B cell (primary cell): ENCODE results near the gene LRRC42. TPM values are rescaled to one million over a fixed set of nuclear protein-coding genes. Genes with fewer than 3 reads are reported as not detected.

Experiments used
- ATAC-seq: fragments of 200-7000 bp; cut with Tn5 transposase; one replicate; pipeline ENCODE4 v1.10.0; 2021; ENCODE audit warnings: low read depth, mild to moderate bottlenecking, moderate number of reproducible peaks, moderate library complexity
- CTCF ChIA-PET: fragments of 350-600 bp; sonication (Branson Sonifier 250); formaldehyde crosslinking; loops from one replicate; lab custom pipeline; 2021; ENCODE audit warnings: antibody characterized with exemption, inconsistent platforms; lab: Charles Lee
- POLR2A ChIA-PET: fragments of 350-600 bp; sonication (Branson Sonifier 250); formaldehyde crosslinking; loops from one replicate; lab custom pipeline; 2021; ENCODE audit warnings: antibody characterized with exemption; lab: Charles Lee
- DNase-seq: peaks from one replicate; pipeline ENCODE4 v3.0.0; 2013
- H2AFZ ChIP-seq: 2 replicates; pipeline ENCODE4 v1.6.1; 2012; ENCODE audit warnings: mild to moderate bottlenecking, low read depth, low read length; ENCODE audit not compliant: insufficient read depth, poor library complexity, severe bottlenecking
- H3K27ac ChIP-seq, 2 donors: 1 replicate in 1 of 2; 2 replicates in 1 of 2; pipeline ENCODE4 v1.5.1; 2012 to 2013; ENCODE audit warnings: low read length in 2 of 2, mild to moderate bottlenecking in 2 of 2, moderate library complexity in 1 of 2
- H3K27me3 ChIP-seq, 4 experiments: fragments of 200-600 bp in 1 of 4; sonication (generic) in 1 of 4; replicated peaks in 1 of 4; 1 replicate in 2 of 4; 2 replicates in 2 of 4; pipeline versions ENCODE4 v1.6.1 to v1.7.0; 2013 to 2016; ENCODE audit warnings: low read length in 3 of 4, mild to moderate bottlenecking in 2 of 4, mixed read lengths in 1 of 4, moderate library complexity in 1 of 4; ENCODE audit not compliant: insufficient read depth in 4 of 4, control insufficient read depth in 3 of 4; ENCODE audit errors: control extremely low read depth in 1 of 4
- H3K36me3 ChIP-seq, 2 experiments: replicated peaks in 1 of 2; 1 replicate in 1 of 2; 2 replicates in 1 of 2; pipeline versions ENCODE4 v1.6.1 to v1.7.1; 2013; ENCODE audit warnings: low read length in 1 of 2; ENCODE audit not compliant: insufficient read depth in 2 of 2, control insufficient read depth in 1 of 2; ENCODE audit errors: control extremely low read depth in 1 of 2, extremely low read depth in 1 of 2
- H3K4me1 ChIP-seq, 2 donors: fragments of 200-600 bp in 1 of 2; sonication (generic) in 1 of 2; 1 replicate in 1 of 2; 2 replicates in 1 of 2; pipeline versions ENCODE4 v1.5.1 to v1.6.1; 2013 to 2017; ENCODE audit warnings: low read length in 2 of 2; ENCODE audit not compliant: control insufficient read depth in 2 of 2, insufficient read depth in 2 of 2
- H3K4me2 ChIP-seq: replicated peaks from 2 replicates; pipeline ENCODE3; 2012; ENCODE audit warnings: mild to moderate bottlenecking, low read depth, low read length; ENCODE audit not compliant: poor library complexity, severe bottlenecking
- H3K4me3 ChIP-seq, 5 experiments: fragments of 200-600 bp in 1 of 5; sonication (generic) in 1 of 5; 1 replicate in 3 of 5; 2 replicates in 2 of 5; pipeline versions ENCODE4 v1.5.1 to v1.7.0; 2011 to 2016; ENCODE audit warnings: low read length in 4 of 5, mild to moderate bottlenecking in 4 of 5, low read depth in 2 of 5, control low read depth in 1 of 5, moderate library complexity in 1 of 5; ENCODE audit not compliant: insufficient read depth in 1 of 5; ENCODE audit errors: control extremely low read depth in 1 of 5, extremely low read depth in 1 of 5
- H3K79me2 ChIP-seq: fragments of 200-600 bp; sonication (generic); one replicate; pipeline ENCODE4 v1.6.0; 2016; ENCODE audit warnings: low read length; ENCODE audit not compliant: control insufficient read depth, insufficient read depth
- H3K9ac ChIP-seq: fragments of 200-600 bp; sonication (generic); 2 replicates; pipeline ENCODE4 v1.6.1; 2017; ENCODE audit warnings: mild to moderate bottlenecking, low read length, moderate library complexity
- H3K9me3 ChIP-seq, 3 donors: one replicate each; pipeline versions ENCODE4 v1.6.1 to v1.7.1; 2013; ENCODE audit warnings: low read length in 2 of 3; ENCODE audit not compliant: control insufficient read depth in 2 of 3, insufficient read depth in 1 of 3; ENCODE audit errors: control extremely low read depth in 1 of 3
- H4K20me1 ChIP-seq: 2 replicates; pipeline ENCODE4 v1.6.0; 2012; ENCODE audit warnings: mild to moderate bottlenecking, low read length; ENCODE audit not compliant: insufficient read depth, control insufficient read depth, poor library complexity, severe bottlenecking
- H3K27ac Mint-ChIP-seq: one replicate; pipeline ENCODE4 v1.8.0; 2021; ENCODE audit warnings: mixed read lengths
- H3K27me3 Mint-ChIP-seq: one replicate; pipeline ENCODE4 v1.8.0; 2021; ENCODE audit warnings: mixed read lengths
- H3K4me1 Mint-ChIP-seq: one replicate; pipeline ENCODE4 v1.8.0; 2021; ENCODE audit warnings: mixed read lengths
- H3K4me3 Mint-ChIP-seq: one replicate; pipeline ENCODE4 v1.8.0; 2021; ENCODE audit warnings: mixed read lengths
- H3K9me3 Mint-ChIP-seq: one replicate; pipeline ENCODE4 v1.8.0; 2022; ENCODE audit warnings: mixed read lengths; ENCODE audit not compliant: insufficient read depth
- EZH2 ChIP-seq: IDR thresholded peaks from 2 replicates; pipeline ENCODE4 v1.6.1; 2012; ENCODE audit warnings: borderline replicate concordance, low read depth, mild to moderate bottlenecking, moderate library complexity, low read length; ENCODE audit not compliant: insufficient read depth, poor library complexity, severe bottlenecking
- WGBS: methylation state at CpG from one replicate; pipeline ENCODE4 v1.1.5; 2013; ENCODE audit warnings: missing lambda C conversion rate; ENCODE audit not compliant: insufficient coverage; 5-methylcytosine and 5-hydroxymethylcytosine counted together
- intact Hi-C: fragments of 100-400 bp; cut with micrococcal nuclease; formaldehyde crosslinking; loops from one replicate; pipeline ENCODE4 v1.10.0; 2022
- polyA plus RNA-seq: library from polyadenylated mRNA; depleted of rRNA; stranded (reverse); fragments of >200 nt; gene quantifications from 2 replicates; pipeline ENCODE4 v1.2.3, GENCODE V29; 2012
- total RNA-seq, 2 donors: library from RNA; stranded (reverse); fragments of 120-200 nt in 1 of 2; gene quantifications; 1 replicate in 1 of 2; 2 replicates in 1 of 2; pipeline versions ENCODE4 v1.2.3 to v1.2.4, GENCODE V29; 2013 to 2022
- TF ChIP-seq, protein P1 (sequence below): fragments of 200-600 bp; IDR thresholded peaks from one replicate; pipeline ENCODE4 v1.8.0; 2022; ENCODE audit warnings: antibody characterized with exemption, mild to moderate bottlenecking

LRRC42 gene
- total and polyA plus RNA-seq, 2 donors (not counting 1 experiment from before 2014, with no cell fraction given): 4.7 to 10.3 TPM

DNA sequence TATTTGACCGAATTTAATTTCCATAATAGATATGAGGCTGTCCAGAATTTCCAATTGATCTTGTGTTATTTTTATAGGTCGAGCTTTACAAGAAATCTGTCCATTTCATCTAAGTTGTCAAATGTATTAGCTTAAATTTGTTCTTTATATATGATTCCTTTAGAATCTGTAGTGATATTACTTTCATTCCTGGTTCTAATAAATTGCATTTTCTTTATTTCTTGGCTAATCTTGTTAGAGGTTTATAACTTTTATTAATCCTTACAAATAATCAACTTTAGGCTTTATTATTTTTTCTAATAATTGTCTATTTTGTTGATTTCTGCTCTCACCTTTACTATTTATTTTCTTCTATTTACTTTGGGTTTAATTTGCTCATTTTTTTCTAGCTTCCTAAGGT lies 14.6 kb upstream of the LRRC42 start:
- ChIA-PET POLR2A (no interaction called here), CTCF (interaction anchor here (0.6 kb wide), 1 partner anchor 113 kb away, joined by 3 read pairs; no protein-coding TSS in a partner anchor)
- no peaks in the 10 kb centered on the region for H4K20me1 ChIP-seq
- intact Hi-C loops: no loop called here
- H2AFZ ChIP-seq: no peak overlapping the region
- no peak overlapping the region for H3K4me2 ChIP-seq
- no peak overlapping the region for H3K4me3 ChIP-seq
- H3K9ac ChIP-seq: no peak overlapping the region
- H3K36me3 ChIP-seq: peaks cover 13 to 27% of the 10 kb centered on the region in 2 experiments
- Mint-ChIP-seq H3K27ac (no peak overlapping the region), H3K27me3 (no peaks in the 10 kb centered on the region), H3K9me3 (no peaks in the 10 kb centered on the region), H3K4me1 (no peaks in the 10 kb centered on the region), H3K4me3 (no peak overlapping the region)
- WGBS: no CpG with 5 or more reads among the region's 2 CpGs
- H3K79me2 ChIP-seq: no peaks in the 10 kb centered on the region
- H3K27me3 ChIP-seq: no peaks in the 10 kb centered on the region
- peaks cover 3 to 17% (median 7%) of the 10 kb centered on the region in 3 donors for H3K9me3 ChIP-seq
- ATAC-seq (no peak), DNase-seq (no peak)
- TF ChIP-seq, protein P1, sequence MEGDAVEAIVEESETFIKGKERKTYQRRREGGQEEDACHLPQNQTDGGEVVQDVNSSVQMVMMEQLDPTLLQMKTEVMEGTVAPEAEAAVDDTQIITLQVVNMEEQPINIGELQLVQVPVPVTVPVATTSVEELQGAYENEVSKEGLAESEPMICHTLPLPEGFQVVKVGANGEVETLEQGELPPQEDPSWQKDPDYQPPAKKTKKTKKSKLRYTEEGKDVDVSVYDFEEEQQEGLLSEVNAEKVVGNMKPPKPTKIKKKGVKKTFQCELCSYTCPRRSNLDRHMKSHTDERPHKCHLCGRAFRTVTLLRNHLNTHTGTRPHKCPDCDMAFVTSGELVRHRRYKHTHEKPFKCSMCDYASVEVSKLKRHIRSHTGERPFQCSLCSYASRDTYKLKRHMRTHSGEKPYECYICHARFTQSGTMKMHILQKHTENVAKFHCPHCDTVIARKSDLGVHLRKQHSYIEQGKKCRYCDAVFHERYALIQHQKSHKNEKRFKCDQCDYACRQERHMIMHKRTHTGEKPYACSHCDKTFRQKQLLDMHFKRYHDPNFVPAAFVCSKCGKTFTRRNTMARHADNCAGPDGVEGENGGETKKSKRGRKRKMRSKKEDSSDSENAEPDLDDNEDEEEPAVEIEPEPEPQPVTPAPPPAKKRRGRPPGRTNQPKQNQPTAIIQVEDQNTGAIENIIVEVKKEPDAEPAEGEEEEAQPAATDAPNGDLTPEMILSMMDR: no peak
- no peak for TF ChIP-seq EZH2
- H3K4me1 ChIP-seq: no peaks in the 10 kb centered on the region
- no peak overlapping the region for H3K27ac ChIP-seq

DNA sequence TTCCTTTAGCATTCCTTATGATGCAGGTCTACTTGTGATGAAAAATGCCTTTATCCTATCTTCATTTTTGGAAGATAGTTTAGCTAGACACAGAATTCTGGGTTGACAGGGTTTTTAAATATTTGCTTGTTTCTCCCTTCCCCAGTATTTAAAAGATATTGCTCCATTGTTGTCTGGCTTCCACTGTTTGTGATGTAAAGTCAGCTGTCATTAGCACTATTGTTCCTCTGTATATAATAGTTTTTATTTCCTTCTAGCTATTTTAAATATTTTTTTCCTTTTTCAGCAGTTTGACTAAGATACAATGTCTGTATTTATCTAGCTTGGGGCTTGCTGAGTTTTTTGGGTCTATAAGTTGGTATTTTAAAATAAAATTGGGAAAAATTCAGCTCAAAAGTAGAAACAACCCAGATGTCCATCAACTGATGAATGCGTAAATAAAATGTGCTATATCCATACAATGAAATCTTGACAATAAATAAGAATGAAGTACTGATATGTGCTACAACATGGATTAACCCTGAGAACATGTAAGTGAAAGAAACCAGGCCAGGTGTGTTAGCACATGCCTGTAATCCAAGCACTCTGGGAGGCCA lies 11.9 kb upstream of the LRRC42 start:
- Histone ChIP-seq H3K4me2 (no peak overlapping the region), H3K27me3 (no peaks in the 10 kb centered on the region), H3K4me3 (no peak overlapping the region), H3K27ac (no peak overlapping the region), H3K36me3 (peaks cover 3 to 15% of the 10 kb centered on the region in 2 experiments), H4K20me1 (no peaks in the 10 kb centered on the region), H3K9me3 (peaks cover 3 to 17% (median 7%) of the 10 kb centered on the region in 3 donors), H3K4me1 (no peaks in the 10 kb centered on the region), H3K79me2 (no peaks in the 10 kb centered on the region), H3K9ac (no peak overlapping the region), H2AFZ (no peak overlapping the region)
- ChIA-PET POLR2A (no interaction called here), CTCF (no interaction called here)
- intact Hi-C loops: no loop called here
- WGBS: no CpG with 5 or more reads among the region's 1 CpG
- H3K4me3 Mint-ChIP-seq: no peak overlapping the region
- no peak overlapping the region for H3K27ac Mint-ChIP-seq
- H3K4me1 Mint-ChIP-seq: no peaks in the 10 kb centered on the region
- TF ChIP-seq EZH2: no peak
- TF ChIP-seq, protein P1: no peak
- DNase-seq (no peak), ATAC-seq (no peak)
- H3K9me3 Mint-ChIP-seq: no peaks in the 10 kb centered on the region
- no peaks in the 10 kb centered on the region for H3K27me3 Mint-ChIP-seq
